SU-DHL-6 (cell line): ENCODE results near the gene GTF3C1.

Experiments used
- H2AFZ ChIP-seq: fragments of 200-600 bp; sonication (generic); 2 replicates; pipeline ENCODE4 v1.6.1; 2014; ENCODE audit warnings: low read depth, mild to moderate bottlenecking, moderate library complexity, mixed read lengths, antibody characterized with exemption, low read length; ENCODE audit not compliant: severe bottlenecking
- H3F3A ChIP-seq: fragments of 200-600 bp; shearing (Covaris generic); 2 replicates; pipeline ENCODE4 v1.6.0; 2016; ENCODE audit warnings: antibody characterized with exemption, mild to moderate bottlenecking; ENCODE audit not compliant: insufficient read depth
- H3K27ac ChIP-seq: fragments of 200-600 bp; sonication (generic); 2 replicates; pipeline ENCODE4 v1.5.1; 2016; ENCODE audit warnings: low read depth, mild to moderate bottlenecking, low read length, moderate library complexity, mixed read lengths
- H3K27me3 ChIP-seq: fragments of 200-600 bp; sonication (generic), shearing (Covaris generic); 2 replicates; pipeline ENCODE4 v1.6.0; 2014; ENCODE audit warnings: mild to moderate bottlenecking, low read length
- H3K36me3 ChIP-seq: fragments of 200-600 bp; sonication (generic); 2 replicates; pipeline ENCODE4 v1.6.1; 2014; ENCODE audit warnings: mild to moderate bottlenecking, low read length, mixed read lengths
- H3K4me2 ChIP-seq: fragments of 300-600, 200-600 bp; shearing (Covaris generic), sonication (generic); 2 replicates; pipeline ENCODE4 v1.6.0; 2014; ENCODE audit warnings: low read length, low read depth, mild to moderate bottlenecking; ENCODE audit not compliant: poor library complexity, severe bottlenecking
- H3K4me3 ChIP-seq: fragments of 200-600 bp; sonication (generic); 2 replicates; pipeline ENCODE4 v1.5.1; 2014; ENCODE audit warnings: antibody characterized with exemption, low read length, mild to moderate bottlenecking, mixed read lengths; ENCODE audit not compliant: insufficient read depth, poor library complexity, severe bottlenecking
- H3K79me2 ChIP-seq: fragments of 200-600 bp; sonication (generic); 2 replicates; pipeline ENCODE4 v1.6.1; 2014; ENCODE audit warnings: mild to moderate bottlenecking, low read length, moderate library complexity; ENCODE audit not compliant: insufficient read depth
- H3K9ac ChIP-seq: fragments of 200-600 bp; sonication (generic); 2 replicates; pipeline ENCODE4 v1.7.0; 2014; ENCODE audit warnings: mild to moderate bottlenecking, low read length
- H3K9me2 ChIP-seq: fragments of 200-600 bp; sonication (generic); replicated peaks from 2 replicates; pipeline ENCODE4 v1.6.1; 2014; ENCODE audit warnings: low read length; ENCODE audit not compliant: insufficient read depth
- H3K9me3 ChIP-seq: fragments of 200-600 bp; sonication (generic); 2 replicates; pipeline ENCODE4 v1.6.1; 2014; ENCODE audit warnings: low read length, mixed read lengths; ENCODE audit not compliant: insufficient read depth
- H4K20me1 ChIP-seq: fragments of 200-600 bp; sonication (generic); 2 replicates; pipeline ENCODE4 v1.6.1; 2014; ENCODE audit warnings: low read depth, mild to moderate bottlenecking, antibody characterized with exemption, low read length, moderate library complexity, mixed read lengths
- CTCF ChIP-seq: fragments of 200-600 bp; sonication (generic); IDR thresholded peaks from one replicate; pipeline ENCODE4 v1.5.1; 2017; ENCODE audit warnings: antibody characterized with exemption, mild to moderate bottlenecking, low read length, moderate library complexity; ENCODE audit not compliant: insufficient read depth, poor library complexity, severe bottlenecking
- EZH2phosphoT487 ChIP-seq: fragments of 200-600 bp; sonication (generic), shearing (Covaris generic); conservative IDR thresholded peaks from 2 replicates; pipeline ENCODE4 v1.6.1; 2018; ENCODE audit warnings: mild to moderate bottlenecking, antibody characterized with exemption, low read length, moderate library complexity, mixed read lengths

The GTF3C1 gene

GRCh38 chr16:27417047-27417671 lies 132.6 kb downstream of the GTF3C1 start:
- peaks cover 40% of the 10 kb centered on the region for H3K36me3 ChIP-seq
- H3K79me2 ChIP-seq = peaks cover 27% of the 10 kb centered on the region
- H2AFZ ChIP-seq = no peak overlapping the region
- no peak overlapping the region for H3K4me2 ChIP-seq
- H3K4me3 ChIP-seq = no peak overlapping the region
- H3K27ac ChIP-seq = no peak overlapping the region
- peaks cover 20% of the 10 kb centered on the region; the same call in 1 of the 2 replicates for H3K9me3 ChIP-seq
- H4K20me1 ChIP-seq = no peaks in the 10 kb centered on the region
- no peaks in the 10 kb centered on the region for H3K9me2 ChIP-seq
- no peaks in the 10 kb centered on the region for H3K27me3 ChIP-seq
- TF ChIP-seq CTCF (no peak), EZH2phosphoT487 (no peak)
- no peak overlapping the region for H3K9ac ChIP-seq
- peaks cover 5% of the 10 kb centered on the region; the same call in 1 of the 2 replicates for H3F3A ChIP-seq

DNA sequence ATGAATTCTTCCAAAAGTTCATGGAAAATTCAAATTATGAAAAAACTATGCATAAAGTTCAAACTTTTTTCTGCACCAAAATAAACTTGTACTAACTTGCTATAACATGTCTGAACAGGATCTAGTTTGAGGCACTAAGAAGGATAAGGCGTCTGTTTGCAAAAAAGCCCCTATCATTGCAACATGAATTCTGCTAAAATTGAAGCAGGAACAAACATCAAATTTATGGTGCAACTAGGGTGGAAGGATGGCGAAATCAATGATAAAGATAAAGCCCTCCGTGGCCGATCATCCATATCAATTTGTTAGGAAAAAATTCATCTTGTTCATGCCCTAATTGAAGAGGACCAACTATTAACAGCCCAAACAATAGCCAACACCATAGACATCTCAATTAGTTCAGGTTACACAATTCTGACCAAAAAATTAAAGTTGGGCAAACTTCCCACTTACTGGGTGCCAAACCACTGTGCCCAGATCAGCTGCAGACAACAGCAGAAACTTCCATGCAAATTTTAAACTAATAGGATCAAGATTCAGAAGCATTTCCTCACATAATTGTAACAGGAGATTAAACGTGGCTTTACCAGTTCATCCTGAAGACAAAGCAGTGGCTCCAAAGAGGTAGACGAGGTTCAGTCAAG lies 134.8 kb downstream of the GTF3C1 start:
- Histone ChIP-seq H3K27ac (no peak overlapping the region), H3K4me2 (no peak overlapping the region), H3F3A (no peaks in the 10 kb centered on the region; the same call in 1 of the 2 replicates), H4K20me1 (no peaks in the 10 kb centered on the region), H3K4me3 (no peak overlapping the region), H3K9me2 (no peaks in the 10 kb centered on the region), H3K36me3 (peaks cover 24% of the 10 kb centered on the region), H3K9me3 (no peaks in the 10 kb centered on the region), H3K9ac (no peak overlapping the region), H3K27me3 (no peaks in the 10 kb centered on the region), H2AFZ (no peak overlapping the region), H3K79me2 (peaks cover 40% of the 10 kb centered on the region)
- no peak for TF ChIP-seq EZH2phosphoT487
- TF ChIP-seq CTCF = no peak

- Histone ChIP-seq H3K79me2 (peaks cover 45% of the 10 kb centered on the region), H2AFZ (no peak overlapping the region), H3K27ac (no peak overlapping the region), H3K9me2 (no peaks in the 10 kb centered on the region), H3K9me3 (no peaks in the 10 kb centered on the region), H3F3A (no peaks in the 10 kb centered on the region; the same call in 1 of the 2 replicates), H3K27me3 (no peaks in the 10 kb centered on the region), H3K9ac (no peak overlapping the region), H4K20me1 (no peaks in the 10 kb centered on the region), H3K4me3 (no peak overlapping the region), H3K4me2 (no peak overlapping the region), H3K36me3 (peaks cover 27% of the 10 kb centered on the region)
- no peak for TF ChIP-seq CTCF
- no peak for TF ChIP-seq EZH2phosphoT487
Observed at GRCh38 chr16:27413956-27414355, 135.8 kb downstream of the GTF3C1 start.
